Endothelial cell of umbilical vein (primary cell): ENCODE measurements around the gene MFN1. TPM values are rescaled to one million over a fixed set of nuclear protein-coding genes. Genes with fewer than 3 reads are reported as not detected.

ENCODE experiments used
- BruUV-seq: library from RNA; stranded (reverse); fragments of 400-500 nt; replicated peaks from 2 replicates; lab custom pipeline; 2021; lab: Mats Ljungman, UMichigan
- CTCF ChIA-PET: fragments of 300-600, 350-600 bp; sonication (Branson Sonifier 250); formaldehyde crosslinking; loops from one replicate; lab custom pipeline; 2021; ENCODE audit warnings: antibody characterized with exemption, inconsistent platforms; lab: Charles Lee
- POLR2A ChIA-PET: fragments of 300-600, 350-600 bp; sonication (Branson Sonifier 250); formaldehyde crosslinking; loops from one replicate; lab custom pipeline; 2021; ENCODE audit warnings: antibody characterized with exemption, inconsistent platforms; lab: Charles Lee
- DNase-seq: peaks from one replicate; pipeline ENCODE4 v3.0.0-alpha.2; 2011; ENCODE audit warnings: low read depth, low spot score
- FAIRE-seq: peaks from 2 replicates; lab custom pipeline; 2011; peaks lifted over from hg19 to GRCh38; lab: Jason Lieb, UNC
- H2AFZ ChIP-seq: 2 replicates; pipeline ENCODE4 v1.6.0; 2012; ENCODE audit warnings: low read depth, low read length, control low read depth, inconsistent platforms
- H3K27ac ChIP-seq: 2 replicates; pipeline ENCODE4 v1.5.1; 2011; ENCODE audit warnings: low read depth, mild to moderate bottlenecking, control low read depth, low read length, moderate library complexity; ENCODE audit not compliant: insufficient read depth
- H3K27me3 ChIP-seq, 2 experiments: 2 replicates each; pipeline versions ENCODE4 v1.6.0 to v1.6.1; 2011; ENCODE audit warnings: low read length in 2 of 2, mixed read lengths in 1 of 2; ENCODE audit not compliant: control insufficient read depth in 2 of 2, insufficient read depth in 2 of 2
- H3K36me3 ChIP-seq, 2 experiments: 2 replicates in 1 of 2; 3 replicates in 1 of 2; pipeline ENCODE4 v1.5.1; 2011; ENCODE audit warnings: low read length in 2 of 2, mild to moderate bottlenecking in 1 of 2, moderate library complexity in 1 of 2; ENCODE audit not compliant: control insufficient read depth in 2 of 2, insufficient read depth in 2 of 2; ENCODE audit errors: extremely low read depth in 1 of 2
- H3K4me1 ChIP-seq: 3 replicates; pipeline ENCODE4 v1.5.1; 2011; ENCODE audit warnings: mild to moderate bottlenecking, low read length; ENCODE audit not compliant: control insufficient read depth, insufficient read depth; ENCODE audit errors: extremely low read depth
- H3K4me2 ChIP-seq: 2 replicates; pipeline ENCODE4 v1.6.1; 2011; ENCODE audit warnings: low read length, control low read depth, mixed read lengths; ENCODE audit not compliant: insufficient read depth
- H3K4me3 ChIP-seq, 3 experiments: fragments of 200-600 bp in 1 of 3; sonication (generic), shearing (Covaris generic) in 1 of 3; replicated peaks in 1 of 3; 2 replicates each; pipeline ENCODE4 v1.5.1; 2011 to 2016; ENCODE audit warnings: control low read depth in 3 of 3, low read length in 3 of 3, mild to moderate bottlenecking in 2 of 3, inconsistent platforms in 1 of 3, low read depth in 1 of 3, moderate library complexity in 1 of 3; ENCODE audit not compliant: insufficient read depth in 1 of 3
- H3K79me2 ChIP-seq: 2 replicates; pipeline ENCODE4 v1.6.0; 2012; ENCODE audit warnings: low read length, inconsistent platforms; ENCODE audit not compliant: control insufficient read depth, insufficient read depth
- H3K9ac ChIP-seq: replicated peaks from 2 replicates; pipeline ENCODE3; 2011; ENCODE audit warnings: low read length, control low read depth; ENCODE audit not compliant: insufficient read depth; ENCODE audit errors: extremely low read depth
- H3K9me1 ChIP-seq: replicated peaks from 3 replicates; pipeline ENCODE4 v1.6.0; 2011; ENCODE audit warnings: mild to moderate bottlenecking, low read length; ENCODE audit not compliant: control insufficient read depth, insufficient read depth; ENCODE audit errors: extremely low read depth
- H3K9me3 ChIP-seq: replicated peaks from 2 replicates; pipeline ENCODE4 v1.5.1; 2012; ENCODE audit warnings: low read length, inconsistent platforms; ENCODE audit not compliant: control insufficient read depth, insufficient read depth
- H4K20me1 ChIP-seq: replicated peaks from 2 replicates; pipeline ENCODE3; 2011; ENCODE audit warnings: mild to moderate bottlenecking, low read length; ENCODE audit not compliant: control insufficient read depth, insufficient read depth; ENCODE audit errors: extremely low read depth
- CTCF ChIP-seq, 2 donors: IDR thresholded peaks; 1 replicate in 1 of 2; 2 replicates in 1 of 2; pipeline ENCODE4 v1.5.1; 2011; ENCODE audit warnings: low read length in 2 of 2, mild to moderate bottlenecking in 2 of 2, moderate library complexity in 2 of 2, control low read depth in 1 of 2, inconsistent platforms in 1 of 2, low read depth in 1 of 2; ENCODE audit not compliant: insufficient read depth in 1 of 2; ENCODE audit errors: extremely low read depth in 1 of 2
- EZH2 ChIP-seq: IDR thresholded peaks from 2 replicates; pipeline ENCODE4 v1.6.1; 2012; ENCODE audit warnings: borderline replicate concordance, low read depth, mild to moderate bottlenecking, moderate library complexity, low read length, inconsistent platforms; ENCODE audit not compliant: severe bottlenecking
- FOS ChIP-seq: IDR thresholded peaks from 2 replicates; pipeline ENCODE4 v1.6.1; 2011; ENCODE audit warnings: mild to moderate bottlenecking, low read length, moderate library complexity, borderline replicate concordance; ENCODE audit not compliant: insufficient read depth
- GATA2 ChIP-seq: IDR thresholded peaks from 2 replicates; pipeline ENCODE4 v1.7.0; 2011; ENCODE audit warnings: low read depth, mild to moderate bottlenecking, moderate library complexity, mixed read lengths, low read length; ENCODE audit not compliant: insufficient read length, insufficient read depth
- JUN ChIP-seq: IDR thresholded peaks from 2 replicates; pipeline ENCODE4 v1.6.1; 2011; ENCODE audit warnings: borderline replicate concordance, low read depth; ENCODE audit not compliant: insufficient read length, insufficient read depth
- MAX ChIP-seq: IDR thresholded peaks from 2 replicates; pipeline ENCODE4 v1.6.1; 2011; ENCODE audit not compliant: insufficient read depth, insufficient read length
- MYC ChIP-seq: IDR thresholded peaks from one replicate; pipeline ENCODE4 v1.6.1; 2011; ENCODE audit warnings: mild to moderate bottlenecking, low read depth, low read length
- POLR2A ChIP-seq: IDR thresholded peaks from 2 replicates; pipeline ENCODE4 v1.6.1; 2012; ENCODE audit warnings: low read depth, mild to moderate bottlenecking, control low read depth, low read length
- POLR2AphosphoS5 ChIP-seq: IDR thresholded peaks from 2 replicates; pipeline ENCODE4 v1.6.1; 2012; ENCODE audit warnings: low read depth, mild to moderate bottlenecking, control low read depth, low read length, moderate library complexity; ENCODE audit not compliant: insufficient read depth
- dilution Hi-C: fragments of 300-500 bp; cut with MboI; formaldehyde crosslinking; loops from one replicate; pipeline ENCODE4 v1.15.0; 2019; ENCODE audit warnings: low sequenced_read_pairs; ENCODE audit not compliant: extremely low pct_ligation_motif_present
- intact Hi-C: fragments of 100-400 bp; cut with micrococcal nuclease; formaldehyde crosslinking; loops from one replicate; pipeline ENCODE4 v1.10.0; 2022
- polyA plus RNA-seq, 4 experiments: library from polyadenylated mRNA; depleted of rRNA in 3 of 4; stranded (reverse) in 3 of 4; unstranded in 1 of 4; fragments of >200 nt; gene quantifications; 2 replicates each; pipeline versions ENCODE4 v1.2.1 to v1.2.3, GENCODE V29; 2011 to 2012; ENCODE audit warnings: missing spikeins in 1 of 4
- total RNA-seq: library from RNA; stranded (reverse); gene quantifications from 2 replicates; pipeline ENCODE4 v1.2.3, GENCODE V29; 2021

The MFN1 gene
- total and polyA plus RNA-seq, 2 donors (not counting 3 experiments of a cell fraction or from before 2014, with no cell fraction given) = 11.6 to 42.9 TPM

DNA sequence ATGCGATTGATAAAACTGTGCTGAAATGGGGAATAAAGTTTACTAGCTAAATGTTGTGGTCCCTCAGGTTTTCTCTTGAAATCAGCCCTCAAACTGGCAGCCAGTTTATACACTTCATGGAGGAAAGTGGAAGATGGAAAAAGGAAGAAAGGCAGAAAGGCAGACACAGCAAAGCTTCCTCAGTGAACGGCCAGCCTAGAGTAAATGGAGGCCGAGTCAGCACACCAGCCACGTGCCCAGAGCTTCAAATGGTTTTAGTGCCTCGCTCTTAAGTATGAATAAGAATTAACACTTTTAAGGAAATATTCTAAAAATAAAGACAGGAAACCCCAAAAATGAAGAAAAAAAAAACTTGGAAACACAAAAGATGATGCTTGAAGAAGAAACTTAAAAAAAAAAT lies 55.5 kb downstream of the MFN1 start:
- no peaks in the 10 kb centered on the region for H3K27me3 ChIP-seq
- H3K79me2 ChIP-seq = no peaks in the 10 kb centered on the region
- no peaks in the 10 kb centered on the region for H3K4me1 ChIP-seq
- no peak for FAIRE-seq
- no peaks in the 10 kb centered on the region for H4K20me1 ChIP-seq
- no peak for TF ChIP-seq JUN
- no peak for TF ChIP-seq CTCF (IDR thresholded peaks at IDR 0.05; ENCODE audit: extremely low read depth in 1 of 2, insufficient read depth in 1 of 2, low read depth in 1 of 2, low read length in 2 of 2)
- no peak for TF ChIP-seq EZH2
- TF ChIP-seq GATA2 = no peak
- no peak for TF ChIP-seq POLR2AphosphoS5
- no peak for TF ChIP-seq POLR2A
- TF ChIP-seq MAX = no peak
- TF ChIP-seq MYC = no peak
- TF ChIP-seq FOS = no peak
- DNase-seq = no peak
- no peaks in the 10 kb centered on the region for H3K9me3 ChIP-seq
- ChIA-PET POLR2A (no interaction called here), CTCF (interaction anchor here (1.4 kb wide), 1 partner anchor 44 kb away, joined by 5 read pairs; no protein-coding TSS in a partner anchor)
- intact Hi-C loops = no loop called here
- dilution Hi-C loops = no loop called here
- no peak overlapping the region for H2AFZ ChIP-seq
- no peaks in the 10 kb centered on the region for H3K9me1 ChIP-seq
- H3K9ac ChIP-seq = no peak overlapping the region
- peaks cover 11 to 24% of the 10 kb centered on the region in 2 experiments for H3K36me3 ChIP-seq
- no TSS peak for BruUV-seq
- H3K4me3 ChIP-seq = no peak overlapping the region
- no peak overlapping the region for H3K4me2 ChIP-seq
- no peak overlapping the region for H3K27ac ChIP-seq
